ENCODE data around the gene C2CD3. TPM values are rescaled to one million over a fixed set of nuclear protein-coding genes. Genes with fewer than 3 reads are reported as not detected.

C2CD3 gene
- total RNA-seq (10 to 100 TPM; 31.9 to 35.1 TPM), total RNA-seq (27.8 to 111 (median 50.6) reads per million in 172 experiments)
- 16.6 TPM for polyA plus RNA-seq (2013, experiment 1 of 2)
- 23.9 TPM for polyA plus RNA-seq (2013, experiment 2 of 2)

- H3K36me3 ChIP-seq (ENCODE audit: insufficient read depth, low read length): peaks cover 21% of the 10 kb centered on the region
- H3K27me3 ChIP-seq (ENCODE audit: control insufficient read depth in 1 of 2, insufficient read depth in 2 of 2, low read length in 2 of 2): no peaks in the 10 kb centered on the region
- POLR2A ChIA-PET: interaction anchor here (0.7 to 2.4 kb wide), 16 partner anchors 9 to 1736 kb away, joined by 3 to 29 read pairs (median 5); partner anchors contain the start of genes CLPB, FAM168A, LIPT2 and MRPL48
- H3K27ac Mint-ChIP-seq: no peak within 1 kb of the TSS
- peaks cover 20% of the 10 kb centered on the region for H3K4me1 Mint-ChIP-seq (ENCODE audit: low read depth)
- H3K9me3 Mint-ChIP-seq: no peaks in the 10 kb centered on the region
- H3K36me3 Mint-ChIP-seq (ENCODE audit: low read depth): peaks cover 25% of the 10 kb centered on the region
- H3K27ac ChIP-seq (ENCODE audit: low read depth in 1 of 2, low read length in 2 of 2): peak within 1 kb of the TSS; percentile 75 to 78
- peaks cover 26% of the 10 kb centered on the region for H3K4me1 ChIP-seq (ENCODE audit: insufficient read depth, low read length)
- H3K9me3 ChIP-seq (ENCODE audit: control insufficient read depth in 1 of 2, insufficient read depth in 1 of 2, low read length in 2 of 2): no peaks in the 10 kb centered on the region
- TF ChIP-seq CTCF (IDR thresholded peaks at IDR 0.05): peak; percentile 24
- no peak within 1 kb of the TSS for H3K4me3 Mint-ChIP-seq
- ATAC-seq (ENCODE audit: poor library complexity): peak; percentile 94
- intact Hi-C loops (cut with DNase I, micrococcal nuclease): loop anchor here (1.0 to 10.0 kb wide), 15 partner anchors 58 to 1739 kb away; partner anchors contain the start of genes COA4 (in 2 of the 2), PAAF1 (in 2 of the 2), CLPB (in 1 of the 2) and FAM168A (in 1 of the 2)
- H3K27me3 Mint-ChIP-seq: no peaks in the 10 kb centered on the region
- DNase-seq: peak; percentile 93 to 100 (median 97)
- CTCF ChIA-PET: interaction anchor here (1.3 to 2.0 kb wide), 2 partner anchors 9 to 279 kb away, joined by 3 to 4 read pairs; no protein-coding TSS in a partner anchor
- peak within 1 kb of the TSS; percentile 90 for H3K4me3 ChIP-seq (ENCODE audit: low read length)
Measured at GRCh38 chr11:74170694-74171629, at the start of gene C2CD3, which contains the start of gene PPME1. TSS of gene C2CD3 (minus strand) at chr11:74171002. CDS start at chr11:74170792, 210 bp downstream. TSS of gene PPME1 (plus strand) at chr11:74171289. CDS start at chr11:74171422, 133 bp downstream.

- no peaks in the 10 kb centered on the region for H3K27me3 ChIP-seq (ENCODE audit: control insufficient read depth in 1 of 2, insufficient read depth in 2 of 2, low read length in 2 of 2)
- CTCF ChIA-PET: no interaction called here
Measured at GRCh38 chr11:74220376-74220775, 49.6 kb upstream of the C2CD3 start.

More at GRCh38 chr11:74220376-74220775, 49.6 kb upstream of the C2CD3 start:
- H3K4me1 Mint-ChIP-seq (ENCODE audit: low read depth): no peaks in the 10 kb centered on the region
- intact Hi-C loops (cut with DNase I, micrococcal nuclease): no loop called here
- H3K27me3 Mint-ChIP-seq: no peaks in the 10 kb centered on the region
- peaks cover 28% of the 10 kb centered on the region for H3K36me3 Mint-ChIP-seq (ENCODE audit: low read depth)
- Histone ChIP-seq H3K36me3 (ENCODE audit: insufficient read depth, low read length) (no peaks in the 10 kb centered on the region), H3K27ac (ENCODE audit: low read depth in 1 of 2, low read length in 2 of 2) (no peak overlapping the region), H3K4me3 (ENCODE audit: low read length) (no peak overlapping the region), H3K9me3 (ENCODE audit: control insufficient read depth in 1 of 2, insufficient read depth in 1 of 2, low read length in 2 of 2) (no peaks in the 10 kb centered on the region), H3K4me1 (ENCODE audit: insufficient read depth, low read length) (no peaks in the 10 kb centered on the region)
- no peak for DNase-seq
- no peak for TF ChIP-seq CTCF (IDR thresholded peaks at IDR 0.05)
- H3K4me3 Mint-ChIP-seq: no peak overlapping the region
- POLR2A ChIA-PET: interaction anchor here (0.5 to 0.7 kb wide), 2 partner anchors 12 to 1801 kb away, joined by 3 read pairs; no protein-coding TSS in a partner anchor
- ATAC-seq (ENCODE audit: poor library complexity): no peak
- peaks cover 3% of the 10 kb centered on the region for H3K9me3 Mint-ChIP-seq
- H3K27ac Mint-ChIP-seq: peak overlapping the region; percentile 57
